Posterior vena cava (tissue), 2 donors: ENCODE measurements around the gene ZNF670. TPM values are rescaled to one million over a fixed set of nuclear protein-coding genes. Genes with fewer than 3 reads are reported as not detected.
"Not testable (repeated sequence)": the region's sequence is repeated elsewhere in the genome, so short reads cannot be mapped to it uniquely, and the experiment has no call there.

Experiments used
- DNase-seq: peaks from one replicate; pipeline ENCODE4 v3.0.0-alpha.2; 2020; ENCODE audit warnings: low spot score
- intact Hi-C, 2 donors: fragments of 100-400 bp; cut with DNase I; formaldehyde crosslinking; loops; one replicate each; pipeline versions ENCODE4 v1.14.1 to v1.14.2; 2022 to 2023
- total RNA-seq, 2 donors: library from RNA; stranded (reverse); fragmentation: NEBNext Ultra II Directional; extraction: Animal tissue kit (Norgen Biotek cat#: 25700); gene quantifications; one replicate each; pipeline ENCODE4 v1.2.1, GENCODE V29; 2021
- donor health status: DM: yes; HTN: yes; CAD: no.
- donor health status: DM: yes; HTN: yes; CAD: no.

Gene ZNF670
- total RNA-seq, 2 donors from 2014 or later, result 3.3 to 3.9 TPM

DNA sequence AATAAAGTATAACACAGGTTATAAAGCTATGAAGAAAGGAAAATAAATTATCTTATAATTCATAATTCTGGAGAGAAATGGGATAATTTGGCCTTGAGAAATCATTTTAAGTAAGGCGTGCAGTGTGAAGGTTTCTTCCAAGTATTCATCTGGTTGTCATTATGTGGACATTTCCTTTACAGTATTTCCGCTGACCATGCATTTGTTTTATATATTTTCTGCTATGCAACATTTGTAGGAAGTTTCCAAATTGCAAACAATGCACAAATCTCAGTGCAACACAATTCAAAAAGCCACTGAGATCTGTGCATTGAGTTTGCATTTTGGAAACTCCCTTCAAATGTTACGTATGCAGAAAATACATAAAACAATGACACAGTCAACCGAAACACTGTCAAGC is 17.8 kb downstream of the ZNF670 start:
- intact Hi-C loops, result no loop called here
- no peak for DNase-seq

DNA sequence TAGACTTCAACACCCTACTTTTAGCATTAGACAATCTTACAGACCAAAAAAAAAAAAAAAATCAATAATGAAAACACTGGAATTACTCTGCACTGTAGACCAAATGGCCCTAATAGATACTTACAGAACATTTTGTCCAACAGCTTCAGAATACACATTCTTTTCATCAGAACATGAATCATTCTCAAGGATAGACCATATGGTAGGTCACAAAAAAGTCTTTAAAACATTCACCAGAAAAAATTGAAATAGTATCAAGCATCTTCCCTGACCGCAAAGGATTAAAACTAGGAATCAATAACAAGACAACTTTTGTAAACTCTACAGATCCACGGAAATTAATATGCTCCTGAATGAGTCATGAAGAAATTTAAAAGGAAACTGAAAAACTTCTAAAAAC is 22.5 kb downstream of the ZNF670 start:
- DNase-seq, result no peak
- intact Hi-C loops, result no loop called here

GRCh38 chr1:247054992-247055415 is 23.6 kb downstream of the ZNF670 start:
- intact Hi-C loops, result no loop called here
- no peak for DNase-seq

DNA sequence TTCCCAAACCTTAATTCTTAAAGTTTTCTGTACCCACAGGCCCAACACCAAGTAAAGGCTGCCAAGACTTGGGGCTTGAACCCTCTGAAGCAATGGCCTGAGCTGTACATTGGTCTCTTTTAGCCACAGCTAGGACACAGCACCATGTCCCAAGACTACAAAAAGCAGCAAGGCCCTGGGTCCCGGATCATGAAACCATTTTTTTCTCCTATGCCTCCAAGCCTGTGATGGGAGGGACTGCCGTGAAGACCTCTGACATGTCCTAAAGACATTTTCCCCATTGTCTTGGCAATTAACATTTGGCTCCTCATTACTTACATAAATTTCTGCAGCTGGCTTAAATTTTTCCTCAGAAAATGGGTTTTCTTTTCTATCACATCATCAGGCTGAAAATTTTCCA is 30.9 kb downstream of the ZNF670 start:
- DNase-seq, result no peak
- intact Hi-C loops, result no loop called here

DNA sequence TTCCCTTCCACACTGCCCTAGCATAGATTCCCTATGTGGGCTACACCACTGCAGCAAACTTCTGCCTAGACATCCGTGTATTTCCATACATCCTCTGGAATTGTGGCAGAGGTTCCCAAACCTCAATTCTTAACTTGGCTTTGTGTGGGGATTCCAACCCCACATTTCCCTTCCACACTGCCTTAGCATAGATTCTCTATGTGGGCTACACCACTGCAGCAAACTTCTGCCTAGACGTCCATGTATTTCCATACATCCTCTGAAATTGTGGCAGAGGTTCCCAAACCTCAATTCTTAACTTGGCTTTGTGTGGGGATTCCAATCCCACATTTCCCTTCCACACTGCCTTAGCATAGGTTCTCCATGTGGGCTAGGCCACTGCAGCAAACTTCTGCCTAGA is 31.4 kb downstream of the ZNF670 start:
- DNase-seq, result no peak
- intact Hi-C loops, result no loop called here

DNA sequence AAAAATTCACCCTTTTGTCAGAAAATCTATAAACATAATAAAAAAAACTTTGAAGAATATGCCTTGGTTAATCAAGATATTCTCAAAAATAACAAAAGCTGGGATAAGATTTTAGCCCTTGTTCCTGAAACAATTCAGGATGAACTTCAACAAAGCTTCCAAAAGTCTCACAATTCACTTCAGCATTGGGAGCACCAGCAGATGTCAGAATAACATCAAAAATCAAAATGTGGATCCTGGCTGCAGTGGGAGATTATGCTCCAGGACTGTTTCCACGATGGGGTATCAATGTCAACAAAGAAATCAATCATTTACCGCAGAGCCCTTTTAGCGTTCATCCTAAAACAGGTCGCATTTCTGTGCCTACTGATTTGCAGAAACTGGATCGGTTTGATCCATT is 35.2 kb downstream of the ZNF670 start:
- intact Hi-C loops, result no loop called here
- DNase-seq, result no peak

GRCh38 chr1:247037511-247038320 is 40.9 kb downstream of the ZNF670 start:
- DNase-seq, result no peak
- intact Hi-C loops, result no loop called here

DNA sequence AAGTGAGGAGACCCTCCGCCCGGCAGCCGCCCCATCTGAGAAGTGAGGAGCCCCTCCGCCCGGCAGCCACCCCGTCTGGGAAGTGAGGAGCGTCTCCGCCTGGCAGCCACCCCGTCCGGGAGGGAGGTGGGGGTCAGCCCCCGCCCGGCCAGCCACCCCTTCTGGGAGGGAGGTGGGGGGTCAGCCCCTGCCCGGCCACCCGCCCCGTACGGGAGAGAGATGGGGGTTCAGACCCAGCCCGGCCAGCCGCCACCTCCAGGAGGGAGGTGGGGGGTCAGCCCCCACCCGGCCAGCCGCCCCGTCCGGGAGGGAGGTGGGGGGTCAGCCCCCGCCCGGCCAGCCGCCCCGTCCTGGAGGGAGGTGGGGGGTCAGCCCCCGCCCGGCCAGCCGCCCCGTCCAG is 46.3 kb downstream of the ZNF670 start:
- DNase-seq, intact Hi-C loops: not testable (repeated sequence)

Other genes starting within 250 kb of the ZNF670 start
- gene AHCTF1, start 146.9 kb downstream of the ZNF670 start, total RNA-seq, result 10 to 100 TPM; 22.6 to 33.4 TPM
- under 1 TPM in 1 of 2 donors, not detected in 1; 0.23 TPM for gene ZNF695, start 70.8 kb downstream of the ZNF670 start, total RNA-seq
- 1 to 10 TPM; 5.7 to 6.4 TPM for gene ZNF669, start 25.5 kb upstream of the ZNF670 start, total RNA-seq
- gene ZNF124, start 93.2 kb upstream of the ZNF670 start, total RNA-seq, result 10 to 100 TPM; 15.5 to 22.9 TPM
- not detected for gene VN1R5, start 177.3 kb upstream of the ZNF670 start, total RNA-seq